GM18909 (cell line): ENCODE measurements around the gene LDB3.

Source experiments
- ATAC-seq: cut with Tn5 transposase; IDR thresholded peaks from one replicate; pipeline ENCODE4 v1.9.1; 2021; ENCODE audit warnings: mild to moderate bottlenecking; ENCODE audit not compliant: unreplicated experiment, poor library complexity

The LDB3 gene

DNA sequence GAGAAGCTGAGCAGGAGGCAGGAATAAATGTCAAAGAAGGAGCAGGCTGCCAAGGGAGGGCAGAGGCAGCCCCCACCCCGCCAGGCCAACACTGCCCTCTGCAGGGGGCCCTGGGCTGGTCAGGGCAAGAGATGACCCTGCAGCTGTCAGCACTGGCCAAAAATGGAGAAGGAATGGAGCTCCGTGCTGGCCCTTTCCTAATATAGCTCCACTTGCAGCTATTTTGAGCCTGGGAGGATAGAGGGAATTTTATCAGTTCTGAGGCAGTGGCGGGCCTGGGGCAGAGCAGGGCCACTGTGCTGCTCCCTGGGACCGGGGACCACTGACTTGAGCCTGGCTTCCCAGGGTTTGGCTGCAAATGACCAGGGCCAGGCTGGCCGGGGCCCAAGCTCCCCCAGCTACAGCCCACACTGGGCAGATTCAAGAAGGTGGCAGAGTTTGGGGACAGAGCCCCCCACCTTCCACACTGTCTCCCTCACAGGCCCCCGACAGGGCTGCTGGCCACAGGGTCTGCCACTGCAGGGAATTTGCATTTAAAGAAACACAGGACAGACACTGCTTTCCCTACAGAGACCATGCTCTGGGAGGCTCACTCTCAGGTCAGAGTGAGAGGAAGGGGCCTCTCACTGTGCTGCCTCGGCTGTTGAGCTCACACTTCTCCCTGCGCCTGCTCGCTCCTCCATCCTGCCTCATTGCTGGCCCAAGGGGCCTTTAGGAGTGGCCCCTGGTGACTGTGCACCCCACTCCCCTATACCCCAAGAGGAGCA lies 16.2 kb downstream of the LDB3 start:
- ATAC-seq = no peak

DNA sequence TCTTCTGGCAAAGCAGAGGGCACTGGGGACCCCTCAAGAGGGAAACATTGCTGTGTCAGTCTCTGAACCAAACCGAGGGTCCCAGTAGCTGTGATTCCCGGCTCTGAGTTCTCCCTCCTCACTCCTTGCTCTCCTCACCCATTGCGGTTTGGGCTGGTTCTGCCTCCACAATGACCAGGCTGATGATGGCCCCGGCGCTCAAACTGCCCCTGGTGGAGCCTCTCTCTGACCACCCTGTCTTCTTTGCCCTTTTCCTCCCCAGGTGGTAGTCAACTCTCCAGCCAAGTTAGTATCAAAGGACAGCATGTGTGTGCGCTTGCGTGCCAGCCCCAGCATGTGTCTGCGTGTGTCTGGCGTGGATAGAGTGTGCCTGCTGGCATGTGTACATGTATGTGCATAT lies 17.1 kb downstream of the LDB3 start:
- no peak for ATAC-seq

DNA sequence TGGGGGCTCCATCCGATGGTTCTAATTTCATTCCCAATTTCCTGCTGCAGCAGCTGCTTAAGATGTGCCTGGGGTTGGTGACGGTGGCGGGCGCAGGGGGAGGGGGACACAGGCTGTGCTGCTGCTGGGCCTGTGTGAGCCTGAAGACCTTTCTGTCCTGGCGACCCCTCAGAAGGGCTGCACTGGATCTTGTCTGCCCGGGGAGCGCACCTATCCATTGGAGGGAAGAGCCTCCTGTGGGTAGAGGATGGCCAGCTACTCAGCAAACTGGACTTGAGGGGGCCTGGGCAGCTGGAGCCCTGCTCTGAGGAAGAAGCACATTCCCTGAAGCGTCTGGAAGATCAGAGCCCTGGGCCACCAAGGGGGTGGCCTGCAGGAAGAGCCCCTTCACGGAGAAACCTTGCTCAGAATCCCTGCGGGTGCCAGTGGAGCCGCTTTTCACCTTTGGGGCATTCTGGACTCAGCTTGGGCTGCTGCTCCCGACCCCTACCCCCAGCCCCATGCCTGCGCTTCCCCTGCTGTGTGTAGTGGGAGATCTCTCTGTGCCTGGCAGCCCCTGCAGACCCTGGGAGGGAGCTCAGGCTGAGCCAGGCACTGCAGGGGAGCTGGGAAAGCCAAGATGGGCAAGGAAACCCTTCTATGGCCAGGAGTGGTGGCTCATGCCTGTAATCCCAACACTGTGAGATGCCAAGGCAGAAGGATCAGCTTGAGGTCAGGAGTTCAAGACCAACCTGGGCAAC lies 17.8 kb downstream of the LDB3 start:
- no peak for ATAC-seq

DNA sequence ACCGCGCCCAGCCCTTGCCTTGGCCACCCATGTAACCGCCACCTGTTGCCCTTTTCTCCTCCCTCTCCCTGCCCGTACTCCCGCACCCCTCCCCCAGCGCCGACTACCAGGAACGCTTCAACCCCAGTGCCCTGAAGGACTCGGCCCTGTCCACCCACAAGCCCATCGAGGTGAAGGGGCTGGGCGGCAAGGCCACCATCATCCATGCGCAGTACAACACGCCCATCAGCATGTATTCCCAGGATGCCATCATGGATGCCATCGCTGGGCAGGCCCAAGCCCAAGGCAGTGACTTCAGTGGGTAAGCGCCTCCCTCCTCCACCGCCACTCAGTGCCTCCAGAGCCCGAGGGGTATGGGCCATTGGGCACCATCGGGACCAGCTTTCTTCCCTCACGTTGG lies 18.7 kb downstream of the LDB3 start:
- ATAC-seq = no peak

DNA sequence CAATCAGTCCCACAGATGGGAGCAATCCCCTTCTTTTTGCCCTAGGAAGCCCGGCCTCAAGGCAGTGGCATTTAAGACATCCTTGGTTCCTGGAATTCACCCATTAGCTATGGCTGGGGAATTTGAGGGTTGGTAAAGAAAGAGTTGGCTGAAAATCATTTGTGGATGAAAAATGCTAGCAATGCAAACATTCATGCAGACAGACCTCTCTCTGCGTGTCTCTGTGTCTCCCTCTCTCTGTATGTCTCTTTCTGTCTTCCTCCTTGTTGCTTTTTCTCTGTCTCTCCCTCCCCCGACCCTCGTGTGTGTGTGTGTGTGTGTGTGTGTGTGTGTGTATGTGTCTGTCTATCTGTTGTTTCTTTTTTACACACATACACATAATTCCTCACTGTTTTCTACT lies 19.4 kb downstream of the LDB3 start:
- ATAC-seq = no peak

DNA sequence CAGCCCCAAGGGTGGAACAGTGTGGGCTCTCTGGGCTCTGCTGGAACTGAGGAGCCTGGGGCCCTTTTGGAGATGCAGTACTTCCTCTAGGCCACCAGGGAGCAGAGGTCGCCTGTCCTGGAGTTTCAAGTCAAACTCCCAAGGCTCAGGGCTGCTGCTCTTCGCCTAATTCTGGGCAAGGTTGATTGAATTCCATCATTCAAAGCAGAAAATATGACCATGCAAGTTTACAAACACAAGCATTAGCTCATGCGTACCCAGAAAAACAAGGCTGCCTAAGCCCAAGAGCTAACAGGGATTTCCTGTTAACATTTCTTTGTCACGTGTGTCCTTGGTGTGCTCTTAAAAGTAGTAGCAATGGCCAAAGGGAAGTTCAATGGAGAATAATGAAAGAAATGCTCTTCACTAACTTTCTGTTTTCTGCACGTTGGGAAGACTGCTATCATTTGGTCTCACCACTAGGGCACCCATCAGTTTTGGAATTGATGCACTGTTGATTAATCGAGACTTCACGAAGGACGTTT lies 20.1 kb downstream of the LDB3 start:
- ATAC-seq = peak; percentile 85

DNA sequence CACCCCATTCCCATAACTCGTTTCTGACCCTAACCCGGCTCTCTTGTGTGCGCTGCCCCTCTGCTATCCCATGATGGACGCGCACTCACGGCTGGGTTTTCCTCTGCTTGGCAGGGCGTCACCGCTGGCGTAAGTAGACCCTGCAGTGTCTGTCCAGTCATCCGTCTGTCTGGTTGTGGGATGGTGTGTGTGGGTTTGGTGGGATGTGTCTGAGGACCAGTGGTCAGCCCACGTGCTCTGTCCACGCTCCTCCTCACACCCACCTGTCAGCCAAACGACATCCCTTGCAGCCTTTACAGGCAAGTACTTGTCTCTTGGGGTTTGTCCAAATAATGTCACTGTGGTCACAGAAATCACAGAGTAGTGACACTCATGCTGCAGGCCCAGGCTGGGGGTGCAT lies 20.8 kb downstream of the LDB3 start:
- ATAC-seq = no peak

DNA sequence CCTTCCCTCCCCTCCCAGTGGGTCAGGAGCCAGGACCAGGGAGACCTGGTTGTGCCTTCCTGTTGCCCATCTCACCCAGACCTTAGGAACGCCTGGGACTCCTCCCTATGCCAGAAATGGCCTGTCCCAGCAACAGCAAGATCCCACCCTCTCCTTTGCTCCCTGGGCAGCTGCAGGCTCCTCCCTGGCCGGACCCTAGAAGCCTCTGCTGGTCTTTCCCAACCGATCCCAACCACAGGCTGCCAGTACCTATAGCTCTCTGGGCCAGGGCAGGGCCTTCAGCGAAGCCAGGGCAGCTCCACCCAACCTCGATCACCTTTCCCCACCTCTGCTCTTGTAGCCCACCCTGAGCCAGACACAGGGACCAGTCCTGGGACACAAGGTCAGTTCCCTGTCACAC lies 21.9 kb downstream of the LDB3 start:
- no peak for ATAC-seq

DNA sequence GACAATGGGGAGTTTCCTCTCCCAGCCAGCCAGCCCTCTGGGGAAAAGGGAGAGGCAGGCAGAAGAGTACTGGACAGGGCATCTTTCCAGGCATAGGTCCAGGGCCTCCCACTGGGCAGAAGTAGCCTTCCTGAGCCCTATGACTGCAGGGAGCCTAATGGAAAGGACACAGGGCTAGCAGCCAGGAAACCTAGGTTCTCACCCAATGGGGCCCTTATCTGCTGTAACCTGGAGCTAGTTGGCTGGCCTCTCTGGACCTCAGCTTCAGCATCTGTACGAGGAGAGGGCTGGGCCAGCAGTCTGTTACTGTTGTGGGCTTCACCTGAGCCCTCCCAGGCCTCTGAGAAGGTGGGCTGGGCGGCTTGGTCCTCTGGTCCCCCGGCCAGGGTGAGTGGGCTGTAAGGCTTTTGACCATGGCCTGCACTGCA lies 22.4 kb downstream of the LDB3 start:
- no peak for ATAC-seq

DNA sequence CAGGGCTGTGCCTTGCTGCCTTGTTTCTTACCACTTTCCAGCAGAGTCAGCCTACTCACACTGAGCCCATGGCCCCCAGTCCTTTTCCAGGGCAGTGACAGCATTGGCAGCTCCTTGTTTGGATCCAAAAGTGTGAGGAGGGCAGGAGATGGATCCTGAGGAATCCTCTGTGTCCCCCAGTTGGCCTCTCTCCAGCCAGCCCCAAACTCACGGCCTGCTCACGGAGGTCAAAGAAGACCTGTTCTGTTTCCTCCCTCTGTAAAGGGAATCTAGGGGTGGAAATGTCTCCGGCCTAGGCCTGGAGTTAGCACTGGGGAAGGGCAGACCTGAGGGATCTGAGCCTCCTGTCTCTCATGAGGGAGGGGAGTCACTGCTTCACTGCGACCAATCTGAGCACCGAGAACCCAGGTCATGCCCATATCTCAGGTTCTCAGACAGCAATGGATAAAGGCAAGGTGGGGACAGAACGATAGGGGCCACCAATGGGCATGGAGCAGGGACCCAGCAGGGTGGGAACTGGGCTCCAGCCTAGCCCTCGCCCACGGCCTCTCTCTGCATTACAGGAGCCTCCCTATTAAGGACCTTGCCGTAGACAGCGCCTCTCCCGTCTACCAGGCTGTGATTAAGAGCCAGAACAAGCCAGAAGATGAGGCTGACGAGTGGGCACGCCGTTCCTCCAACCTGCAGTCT lies 23.2 kb downstream of the LDB3 start:
- ATAC-seq = no peak

DNA sequence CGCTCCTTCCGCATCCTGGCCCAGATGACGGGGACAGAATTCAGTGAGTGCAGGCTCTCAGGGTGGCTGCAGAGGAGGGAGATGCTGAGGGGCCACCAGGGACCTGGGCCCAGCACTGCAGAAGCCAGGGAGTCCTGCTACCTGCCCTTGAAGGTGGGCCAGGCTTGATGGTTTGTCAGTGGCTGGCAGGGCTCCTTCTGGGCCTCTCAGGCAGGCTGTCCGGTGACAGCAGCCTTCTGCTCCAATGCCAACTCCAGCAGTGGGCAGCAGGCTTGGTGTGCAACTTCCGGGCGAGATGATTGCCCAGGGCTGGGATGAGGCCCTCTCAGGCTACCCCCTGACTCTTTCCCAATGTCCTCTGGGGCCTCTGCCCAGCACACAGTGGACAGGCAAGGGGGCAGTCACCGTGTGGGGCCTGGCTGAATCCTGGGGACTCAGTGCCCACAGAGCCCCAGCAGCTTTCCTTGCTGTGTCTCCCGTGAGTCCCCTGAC lies 23.8 kb downstream of the LDB3 start:
- ATAC-seq = no peak

DNA sequence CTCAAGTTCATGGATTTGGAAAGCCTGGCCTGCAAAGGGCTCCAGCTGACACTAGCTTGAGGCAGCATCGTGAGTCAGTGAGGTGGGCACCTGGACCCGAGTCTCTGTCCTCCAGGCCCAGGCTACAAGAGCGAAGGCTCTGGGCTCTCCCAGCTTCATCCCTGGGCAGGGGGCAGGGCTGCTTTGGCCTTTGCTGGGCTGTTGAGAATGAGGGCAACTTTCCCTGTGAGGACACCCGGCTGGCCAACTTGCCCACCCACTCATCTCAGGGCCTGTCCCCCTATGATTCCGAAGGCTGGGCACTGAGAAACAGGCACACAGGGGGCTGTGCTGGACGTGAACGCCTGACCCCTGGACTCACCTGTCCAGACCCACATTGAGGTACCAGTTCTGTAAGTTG lies 24.4 kb downstream of the LDB3 start:
- ATAC-seq = no peak

DNA sequence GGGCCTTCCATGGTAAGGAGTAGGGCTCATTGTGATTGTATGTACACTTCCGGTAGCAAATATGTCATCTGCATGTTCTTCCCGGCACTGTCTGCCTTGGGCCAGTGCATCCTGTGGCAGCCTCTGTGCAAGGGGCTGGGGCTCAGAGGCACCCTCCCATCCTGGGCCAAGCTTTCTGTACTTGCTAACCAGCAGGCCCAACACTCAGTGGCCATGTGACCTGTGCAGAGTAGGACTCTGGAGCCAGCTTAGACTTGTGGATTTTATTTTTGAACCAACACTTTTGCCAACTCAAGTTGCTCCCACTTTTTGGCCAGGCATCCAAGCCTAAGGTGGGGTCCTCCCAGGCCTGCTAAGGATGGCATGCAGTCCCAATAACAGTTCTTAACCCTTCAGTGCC lies 25.0 kb downstream of the LDB3 start:
- no peak for ATAC-seq

DNA sequence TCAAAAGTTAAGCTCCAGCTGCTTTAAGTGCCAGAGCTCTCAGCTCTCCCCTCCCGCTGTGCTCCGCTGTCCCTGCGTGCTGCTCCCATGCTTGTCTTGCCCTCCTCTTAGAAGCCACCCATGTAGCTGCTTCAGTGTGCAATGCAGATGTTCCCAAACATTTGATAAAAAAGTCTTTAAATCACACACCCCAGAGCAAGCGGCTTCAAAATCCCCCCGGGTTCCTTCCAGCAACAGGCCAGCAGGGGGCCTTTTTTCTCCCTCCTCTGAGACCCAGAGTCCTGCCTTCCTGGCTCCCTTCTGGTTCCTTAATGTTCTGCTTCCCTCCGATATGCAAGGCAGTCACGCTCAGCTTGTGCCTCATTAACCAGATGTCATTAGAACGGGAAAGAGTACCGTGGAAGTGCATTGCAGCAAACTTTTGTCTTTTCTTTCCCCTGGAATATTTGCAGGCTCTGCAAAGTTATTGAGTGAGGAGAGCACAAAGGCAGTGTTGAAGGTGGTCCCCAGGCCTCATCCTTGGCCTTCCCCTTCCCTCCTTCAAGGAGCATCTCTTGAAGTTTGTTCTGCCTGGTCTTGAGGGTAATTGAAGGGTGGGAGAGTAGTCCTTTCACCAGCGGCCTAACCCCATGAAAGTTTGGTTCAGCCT lies 25.5 kb downstream of the LDB3 start:
- no peak for ATAC-seq

DNA sequence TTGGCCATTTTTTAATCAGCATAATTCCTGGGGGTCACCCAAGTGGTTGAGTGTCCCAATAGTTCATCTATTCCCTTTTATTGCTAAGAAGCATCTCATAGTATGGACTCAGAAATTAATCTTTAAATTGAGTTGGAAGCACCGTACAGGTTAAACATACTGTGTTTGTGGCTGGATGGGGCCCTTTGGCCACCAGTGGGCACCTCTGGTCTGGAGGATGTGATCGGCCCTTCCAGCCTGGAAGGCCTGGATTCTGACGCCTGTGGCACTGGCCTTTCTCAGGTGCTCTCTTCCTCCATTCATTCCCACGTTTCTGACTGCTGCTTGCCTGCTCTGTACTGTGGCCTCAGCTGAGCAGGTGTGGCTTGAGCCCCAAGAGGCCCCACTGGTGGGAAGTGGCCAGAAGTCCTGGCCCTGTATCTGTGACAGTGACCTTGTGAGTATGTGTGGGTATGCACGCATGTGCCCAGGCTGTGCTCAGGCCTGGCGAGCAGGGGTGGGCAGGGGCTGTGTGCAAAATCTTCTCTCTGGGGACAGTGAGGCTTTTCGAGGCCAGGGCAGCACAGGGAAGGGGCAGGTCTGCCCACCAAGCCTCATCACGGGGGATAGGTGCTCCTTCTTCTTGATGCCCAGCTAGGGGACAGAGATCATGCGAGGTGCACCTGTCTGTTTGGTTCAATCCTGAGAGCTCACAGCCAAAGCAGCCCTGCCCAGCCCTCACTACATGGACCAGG lies 30.1 kb downstream of the LDB3 start:
- no peak for ATAC-seq

DNA sequence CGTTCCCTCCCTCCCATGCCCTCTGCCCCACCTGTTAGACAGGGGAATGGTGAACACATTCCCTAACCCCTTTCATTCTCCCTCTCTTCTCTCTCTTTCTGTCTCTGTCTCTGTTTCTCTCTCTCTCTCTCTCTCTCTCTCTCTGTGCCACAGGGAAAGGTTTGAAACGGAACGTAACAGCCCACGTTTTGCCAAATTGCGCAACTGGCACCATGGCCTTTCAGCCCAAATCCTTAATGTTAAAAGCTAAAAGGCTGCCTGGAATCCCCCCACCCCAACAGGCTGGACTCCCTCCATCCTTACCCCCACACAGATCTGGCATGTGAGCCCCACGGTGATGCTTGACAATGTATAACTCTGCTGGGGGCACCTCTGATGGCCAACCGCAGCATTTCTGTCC lies 30.8 kb downstream of the LDB3 start:
- no peak for ATAC-seq

DNA sequence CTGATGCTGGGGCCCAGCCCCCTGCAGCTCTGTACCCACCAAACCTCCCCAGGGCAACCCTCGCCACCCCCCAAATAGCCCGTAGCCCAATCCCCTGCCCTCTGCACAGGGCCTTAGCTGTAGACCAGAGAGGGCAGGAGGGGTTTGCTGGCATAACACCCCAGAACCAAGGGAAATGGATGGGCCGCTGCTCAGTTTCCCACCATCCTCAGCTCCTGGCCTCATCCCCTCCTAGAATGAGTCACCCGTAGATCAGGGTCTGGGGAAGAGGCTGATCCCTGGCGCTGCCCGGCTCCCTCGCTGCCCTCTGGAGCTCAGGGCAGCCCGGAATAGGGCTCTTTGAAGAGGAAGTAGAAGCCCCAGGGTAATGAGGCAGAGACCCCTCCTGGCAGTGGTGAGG lies 31.2 kb downstream of the LDB3 start:
- ATAC-seq = no peak

DNA sequence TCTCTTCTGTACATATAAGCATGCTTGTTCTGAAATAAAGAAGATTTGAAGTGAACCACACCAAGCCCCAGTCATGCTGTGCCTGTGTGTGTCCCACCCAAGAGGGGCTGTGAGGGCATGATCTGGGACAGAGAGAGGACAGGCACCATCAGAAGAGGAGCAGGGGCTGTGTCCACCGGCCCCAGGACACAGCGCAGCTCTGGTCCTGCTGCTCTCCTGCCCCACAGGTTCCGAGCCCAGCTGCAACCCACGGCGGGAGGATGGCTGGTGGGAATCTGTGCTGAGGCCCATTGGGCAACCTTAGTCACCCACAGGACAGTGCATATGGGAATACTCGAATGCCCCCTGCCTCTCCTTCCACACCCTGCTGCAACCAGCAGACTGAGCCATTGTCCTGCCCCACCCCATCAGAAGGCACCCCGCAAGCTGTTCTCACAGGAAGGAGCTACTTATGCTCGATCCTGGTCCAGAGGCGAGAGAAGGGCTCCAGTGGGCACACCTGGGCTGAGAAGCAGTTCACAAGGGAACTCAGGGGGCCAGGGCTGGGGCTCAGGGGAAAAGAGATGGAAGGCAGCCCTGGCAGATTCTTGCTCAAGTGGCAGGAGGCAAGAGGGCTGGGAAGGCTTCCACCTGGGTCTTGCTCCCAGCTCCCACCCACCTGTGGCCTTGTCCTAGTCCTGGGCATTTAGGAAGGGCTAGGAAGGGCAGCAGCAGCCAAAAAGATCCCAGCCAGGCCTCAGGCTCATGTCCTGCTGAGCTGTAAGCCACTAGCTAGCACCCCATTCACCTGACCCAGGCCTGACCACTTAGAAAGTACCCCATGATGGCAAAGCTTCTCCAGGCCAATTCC lies 31.9 kb downstream of the LDB3 start:
- ATAC-seq = no peak
